AG09319 (cell line): ENCODE measurements around the gene AFG1L.

ENCODE experiments used
- DNase-seq: peaks from one replicate; pipeline ENCODE4 v3.0.0-alpha.2; 2010; ENCODE audit warnings: low read depth; ENCODE audit errors: extremely low read depth
- CTCF ChIP-seq: IDR thresholded peaks from 2 replicates; pipeline ENCODE4 v1.5.1; 2011; ENCODE audit warnings: low read depth, mild to moderate bottlenecking, inconsistent platforms, low read length, moderate library complexity

The AFG1L gene

DNA sequence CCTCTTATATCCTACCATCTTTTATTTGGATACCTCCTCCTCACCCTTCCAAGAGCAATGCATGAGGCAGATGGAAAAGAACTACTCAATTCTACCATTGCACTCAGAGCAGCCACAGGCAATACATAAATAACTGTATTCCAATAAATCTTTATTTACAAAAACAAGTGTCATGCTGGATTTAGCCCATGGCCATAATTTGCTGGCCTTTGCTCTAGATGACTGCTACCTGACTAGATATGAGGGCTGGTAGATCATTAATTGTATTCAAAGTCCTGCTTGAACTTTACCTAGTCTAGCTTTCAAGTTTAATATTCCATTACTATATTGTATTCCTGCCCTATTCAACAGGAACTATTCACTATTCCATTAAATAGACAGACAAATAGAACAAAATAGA is 37.1 kb downstream of the AFG1L start:
- no peak for DNase-seq
- no peak for TF ChIP-seq CTCF

DNA sequence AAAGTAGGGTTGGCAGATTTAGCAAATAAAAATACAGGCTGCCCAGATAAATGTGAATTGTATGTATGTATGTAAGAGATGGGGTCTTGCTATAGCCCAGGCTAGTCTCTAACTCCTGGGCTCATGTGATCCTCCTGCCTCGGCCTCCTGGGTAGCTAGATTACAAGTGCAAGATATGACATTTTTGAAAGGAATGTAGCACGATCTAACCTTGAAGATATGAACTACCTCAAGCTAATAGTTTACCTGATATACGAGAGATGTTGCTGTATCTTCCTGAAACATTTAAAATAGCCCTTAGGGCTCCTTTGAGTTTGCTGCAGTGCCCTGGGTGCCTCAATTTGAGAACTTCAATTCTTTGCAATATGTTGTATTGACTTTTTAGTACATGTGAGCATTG is 42.1 kb downstream of the AFG1L start:
- DNase-seq = no peak
- no peak for TF ChIP-seq CTCF

GRCh38 chr6:108337721-108338120 is 42.9 kb downstream of the AFG1L start:
- no peak for TF ChIP-seq CTCF
- DNase-seq = no peak

GRCh38 chr6:108341372-108341771 is 46.5 kb downstream of the AFG1L start:
- TF ChIP-seq CTCF = no peak
- no peak for DNase-seq

DNA sequence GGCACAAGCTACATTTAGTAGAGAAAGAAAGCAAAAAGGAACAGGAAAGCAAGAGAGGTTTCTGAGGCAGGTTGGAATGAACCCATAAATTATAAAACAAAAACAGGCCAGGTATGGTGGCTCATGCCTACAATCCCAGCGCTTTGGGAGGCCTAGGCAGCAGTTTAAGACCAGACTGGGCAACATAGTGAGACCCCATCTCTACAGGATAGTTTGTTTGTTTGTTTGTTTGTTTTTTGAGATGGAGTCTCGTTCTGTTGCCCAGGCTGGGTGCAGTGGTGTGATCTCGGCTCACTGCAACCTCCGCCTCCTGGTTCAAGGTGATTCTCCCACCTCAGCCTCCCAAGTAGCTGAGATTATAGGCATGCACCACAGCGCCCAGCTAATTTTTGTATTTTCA is 49.0 kb downstream of the AFG1L start:
- no peak for DNase-seq

GRCh38 chr6:108348655-108349349 is 53.9 kb downstream of the AFG1L start:
- no peak for TF ChIP-seq CTCF
- DNase-seq = no peak

More for the DNA sequence above, 49.0 kb downstream of the AFG1L start:
- no peak for TF ChIP-seq CTCF

DNA sequence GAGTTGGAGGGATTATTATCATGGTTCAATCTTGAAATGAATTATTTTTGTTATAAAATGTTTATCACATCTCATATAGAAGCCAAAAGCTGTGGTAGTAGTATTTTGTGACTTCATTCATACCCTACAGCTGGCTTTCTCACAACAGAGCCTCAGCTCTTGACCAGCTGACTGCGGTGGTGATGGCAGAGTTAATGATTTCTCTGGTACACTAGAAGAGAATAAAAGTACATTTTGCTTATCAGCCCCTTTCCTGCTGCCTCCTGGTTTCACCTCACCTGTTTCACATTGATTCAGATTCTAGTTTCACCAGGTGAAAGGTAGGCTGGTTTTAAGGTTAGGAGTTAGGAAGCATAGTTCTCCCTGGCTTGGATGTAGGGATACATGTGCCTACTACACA is 55.7 kb downstream of the AFG1L start:
- TF ChIP-seq CTCF = no peak
- DNase-seq = no peak
